K562 (cell line): ENCODE results near the gene SUSD5. TPM values are rescaled to one million over a fixed set of nuclear protein-coding genes. Genes with fewer than 3 reads are reported as not detected.

Source experiments
- ATAC-seq: fragments of 200-7000 bp; cut with Tn5 transposase; 3 replicates; pipeline ENCODE4 v1.9.1; 2020; ENCODE audit warnings: moderate library complexity
- BruUV-seq: library from RNA; stranded (reverse); fragments of 400-500 nt; replicated peaks from 2 replicates; lab custom pipeline; 2021; lab: Mats Ljungman, UMichigan
- CTCF ChIA-PET: fragments of 300-600 bp; formaldehyde crosslinking; extraction: SDS; loops from one replicate; lab custom pipeline; 2021; ENCODE audit warnings: low intra/inter-chr PET ratio; lab: Yijun Ruan, JAX
- POLR2A ChIA-PET: fragments of 300-600, 350-650 bp; sonication (Branson Sonifier 250); formaldehyde crosslinking; extraction: SDS; loops from one replicate; lab custom pipeline; 2021; ENCODE audit warnings: antibody characterized with exemption, inconsistent platforms; lab: Yijun Ruan, JAX
- DNase-seq, 4 experiments: peaks; one replicate each; pipeline versions ENCODE4 v3.0.0 to v3.0.0-alpha.2; 2011 to 2018; ENCODE audit warnings: low spot score in 3 of 4, mixed read lengths in 3 of 4; ENCODE audit errors: extremely low read depth in 1 of 4
- FAIRE-seq: peaks from 2 replicates; lab custom pipeline; 2011; peaks lifted over from hg19 to GRCh38; lab: Jason Lieb, UNC
- H2AFZ ChIP-seq: 2 replicates; pipeline ENCODE4 v1.6.0; 2011; ENCODE audit warnings: low read depth, low read length, control low read depth, inconsistent platforms
- H3K27ac ChIP-seq: fragments of 200-600 bp; 3 replicates; pipeline ENCODE4 v1.8.0; 2011; ENCODE audit warnings: low read depth, mild to moderate bottlenecking, control low read depth, inconsistent platforms, low read length, moderate library complexity, mixed read lengths; ENCODE audit errors: extremely low read depth
- H3K27me3 ChIP-seq, 2 experiments: fragments of 300-600 bp in 1 of 2; 2 replicates in 1 of 2; 3 replicates in 1 of 2; pipeline versions ENCODE4 v1.6.0 to v1.8.0; 2011; ENCODE audit warnings: inconsistent platforms in 2 of 2, low read length in 2 of 2, mild to moderate bottlenecking in 1 of 2, mixed read lengths in 1 of 2, moderate library complexity in 1 of 2; ENCODE audit not compliant: control insufficient read depth in 2 of 2, insufficient read depth in 2 of 2
- H3K36me3 ChIP-seq: fragments of 300-600 bp; 3 replicates; pipeline ENCODE4 v1.8.0; 2011; ENCODE audit warnings: mild to moderate bottlenecking, low read length, inconsistent platforms; ENCODE audit not compliant: control insufficient read depth, insufficient read depth
- H3K4me1 ChIP-seq, 2 experiments: fragments of 200-600 bp in 1 of 2; replicated peaks in 1 of 2; 2 replicates in 1 of 2; 3 replicates in 1 of 2; pipeline versions ENCODE4 v1.5.1 to v1.8.0; 2011; ENCODE audit warnings: inconsistent platforms in 2 of 2, low read length in 2 of 2, mild to moderate bottlenecking in 1 of 2, mixed read lengths in 1 of 2, moderate library complexity in 1 of 2; ENCODE audit not compliant: control insufficient read depth in 2 of 2, insufficient read depth in 2 of 2
- H3K4me2 ChIP-seq: 2 replicates; pipeline ENCODE4 v1.6.1; 2011; ENCODE audit warnings: low read length, control low read depth, inconsistent platforms, mixed read lengths; ENCODE audit not compliant: insufficient read depth
- H3K4me3 ChIP-seq: fragments of 200-600 bp; sonication (generic), shearing (Covaris generic); 2 replicates; pipeline ENCODE4 v1.5.1; 2016; ENCODE audit warnings: control low read depth, inconsistent platforms
- H3K79me2 ChIP-seq: fragments of 200-600 bp; 3 replicates; pipeline ENCODE4 v1.8.0; 2011; ENCODE audit warnings: low read length, inconsistent platforms; ENCODE audit not compliant: control insufficient read depth, insufficient read depth
- H3K9ac ChIP-seq, 2 experiments: 2 replicates each; pipeline versions ENCODE4 v1.6.0 to v1.6.1; 2011; ENCODE audit warnings: low read depth in 2 of 2, low read length in 2 of 2, control low read depth in 1 of 2, inconsistent platforms in 1 of 2, mild to moderate bottlenecking in 1 of 2, mixed read lengths in 1 of 2; ENCODE audit not compliant: insufficient read depth in 1 of 2
- H3K9me1 ChIP-seq: one replicate; pipeline ENCODE4 v1.6.0; 2011; ENCODE audit warnings: inconsistent platforms, mild to moderate bottlenecking, low read length, moderate library complexity; ENCODE audit not compliant: control insufficient read depth, insufficient read depth
- H3K9me3 ChIP-seq: replicated peaks from 2 replicates; pipeline ENCODE4 v1.5.1; 2011; ENCODE audit warnings: low read depth, low read length, inconsistent platforms; ENCODE audit not compliant: control insufficient read depth, insufficient read depth
- H4K20me1 ChIP-seq: replicated peaks from 2 replicates; pipeline ENCODE4 v1.6.1; 2011; ENCODE audit warnings: low read length, inconsistent platforms, mixed read lengths; ENCODE audit not compliant: control insufficient read depth, insufficient read depth
- FOSL1 ChIP-seq: fragments of 200-800 bp; sonication (Bioruptor generic); conservative IDR thresholded peaks from 2 replicates; pipeline ENCODE4 v1.6.1; 2016; ENCODE audit warnings: missing genetic modification characterization, missing compliant biosample characterization
- MCM3 ChIP-seq: fragments of 450-650 bp; IDR thresholded peaks from 2 replicates; pipeline ENCODE4 v1.6.1; 2016
- NFIX ChIP-seq: fragments of 250-450 bp; sonication (Bioruptor Pico); IDR thresholded peaks from 2 replicates; pipeline ENCODE4 v1.4.0; 2020; ENCODE audit warnings: low read depth, mild to moderate bottlenecking, moderate library complexity
- RBM15 ChIP-seq: fragments of 200-400 bp; formaldehyde crosslinking; IDR thresholded peaks from 2 replicates; pipeline ENCODE4 v1.6.1; 2018; ENCODE audit warnings: mild to moderate bottlenecking, low read length, moderate library complexity; ENCODE audit not compliant: insufficient read depth
- SFPQ ChIP-seq: fragments of 200-400 bp; formaldehyde crosslinking; IDR thresholded peaks from 2 replicates; pipeline ENCODE4 v1.6.1; 2017; ENCODE audit warnings: mild to moderate bottlenecking, low read depth, low read length, moderate library complexity
- SOX6 ChIP-seq: fragments of 450-650 bp; IDR thresholded peaks from 2 replicates; pipeline ENCODE4 v1.6.1; 2014; ENCODE audit warnings: mild to moderate bottlenecking
- XRCC3 ChIP-seq: fragments of 450-650 bp; IDR thresholded peaks from 2 replicates; pipeline ENCODE4 v1.6.1; 2017; ENCODE audit warnings: mild to moderate bottlenecking, moderate library complexity
- ZNF146 ChIP-seq: IDR thresholded peaks from one replicate; pipeline ENCODE4 v1.6.1; 2018; ENCODE audit warnings: missing compliant biosample characterization; ENCODE audit not compliant: unreplicated experiment
- ZNF316 ChIP-seq: fragments of 450-650 bp; IDR thresholded peaks from 2 replicates; pipeline ENCODE4 v1.6.1; 2016
- ZNF639 ChIP-seq, 2 experiments: fragments of 200-800 bp in 1 of 2; sonication (Bioruptor generic) in 1 of 2; sonication (generic) in 1 of 2; formaldehyde crosslinking in 1 of 2; IDR thresholded peaks in 1 of 2; conservative IDR thresholded peaks in 1 of 2; 2 replicates each; pipeline versions ENCODE4 v1.5.0 to v1.6.1; 2016 to 2020; ENCODE audit warnings: missing compliant biosample characterization in 1 of 2, missing genetic modification characterization in 1 of 2, missing genetic modification reagents in 1 of 2
- WGBS: fragments of 100-300 bp; shearing (Covaris generic); methylation state at CpG from one replicate; pipeline ENCODE4 v1.1.6; 2016; ENCODE audit warnings: low coverage, mixed read lengths; ENCODE audit not compliant: insufficient coverage; ENCODE audit errors: missing lambda C conversion rate; 5-methylcytosine and 5-hydroxymethylcytosine counted together
- in situ Hi-C: fragments of 300-500 bp; cut with MboI; formaldehyde crosslinking; loops from 4 replicates; pipeline ENCODE4 v1.15.0; 2018; ENCODE audit warnings: inconsistent platforms, mixed read lengths
- intact Hi-C: fragments of 100-400 bp; cut with micrococcal nuclease; formaldehyde crosslinking; loops from 2 replicates; pipeline ENCODE4 v1.14.2; 2022
- polyA plus RNA-seq, 8 experiments: library from polyadenylated mRNA; depleted of rRNA in 4 of 8; stranded (reverse) in 5 of 8; unstranded in 3 of 8; fragments of >200 nt; fragmentation: Nextera tagmentation in 2 of 8; fragmentation: Illumina TruSeq in 1 of 8; extraction: Ambion mirVana in 2 of 8; extraction: Trizol in 1 of 8; gene quantifications; 2 replicates each; pipeline versions ENCODE4 v1.2.1 to v1.2.3, GENCODE V29; 2011 to 2014; ENCODE audit warnings: inconsistent platforms in 1 of 8, missing spikeins in 1 of 8
- total RNA-seq, 7 experiments: library from RNA; depleted of rRNA in 6 of 7; stranded (reverse); fragments of >200 nt in 6 of 7; fragmentation: Illumina TruSeq in 2 of 7; extraction: Trizol in 2 of 7; gene quantifications; 2 replicates each; pipeline versions ENCODE4 v1.2.1 to v1.2.3, GENCODE V29; 2011 to 2021; ENCODE audit warnings: low replicate concordance in 1 of 7
- TF ChIP-seq, protein P1 (sequence below): sonication (generic); formaldehyde crosslinking; IDR thresholded peaks from 2 replicates; pipeline ENCODE4 v1.8.0; 2022; ENCODE audit warnings: missing genetic modification reagents, mild to moderate bottlenecking, moderate library complexity, borderline replicate concordance
- TF ChIP-seq, protein P2 (sequence below): fragments of 250-450 bp; sonication (Bioruptor Pico); IDR thresholded peaks from 2 replicates; pipeline ENCODE4 v1.4.0; 2020

Gene SUSD5
- total and polyA plus RNA-seq, 9 of the 15 experiments (the other 6 are each of a cell fraction or from before 2014, with no cell fraction given): not detected

DNA sequence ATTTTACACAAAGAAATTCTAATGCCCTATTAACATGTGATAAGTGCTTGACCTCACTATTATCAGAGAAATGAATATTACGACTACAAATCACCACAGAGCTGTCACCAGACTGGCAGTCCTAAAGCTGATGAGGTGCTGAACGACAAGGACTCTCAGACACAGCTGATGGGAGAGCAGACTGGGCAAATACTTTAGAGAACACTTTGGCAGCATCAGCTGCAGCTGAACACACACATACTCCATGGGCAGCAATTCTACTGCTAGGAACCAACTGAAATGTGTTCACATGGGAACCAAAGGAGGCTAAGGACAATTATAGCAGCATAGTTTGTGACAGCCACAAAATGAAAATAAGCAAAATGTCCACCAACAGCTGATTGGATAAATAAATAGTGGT lies 45.5 kb downstream of the SUSD5 start:
- Histone ChIP-seq H3K27me3 (peaks cover 31 to 46% of the 10 kb centered on the region in 2 experiments; a peak in 4 of 5 replicates), H3K9ac (no peak overlapping the region), H3K79me2 (no peaks in the 10 kb centered on the region), H3K4me2 (no peak overlapping the region), H2AFZ (no peak overlapping the region), H3K36me3 (no peaks in the 10 kb centered on the region), H4K20me1 (no peaks in the 10 kb centered on the region), H3K9me1 (peaks cover 3% of the 10 kb centered on the region), H3K9me3 (no peaks in the 10 kb centered on the region), H3K27ac (no peak overlapping the region), H3K4me1 (peaks cover 0 to 3% of the 10 kb centered on the region in 2 experiments; a peak in 2 of 5 replicates), H3K4me3 (no peak overlapping the region)
- no peak for DNase-seq
- in situ Hi-C loops: no loop called here
- ChIA-PET POLR2A (no interaction called here), CTCF (no interaction called here)
- BruUV-seq: no TSS peak
- intact Hi-C loops: no loop called here
- 0% methylated on average over 2 of the region's 2 CpGs for WGBS
- FAIRE-seq: no peak
- no peak for ATAC-seq
- TF ChIP-seq XRCC3 (no peak), SOX6 (no peak), FOSL1 (no peak), ZNF146 (CRISPR knock-in tag) (no peak), RBM15 (no peak), ZNF316 (no peak), MCM3 (no peak), SFPQ (no peak), ZNF639 (CRISPR knock-in tag; conservative IDR thresholded peaks at IDR 0.05 in 1 of 2, IDR thresholded peaks at IDR 0.05 in 1 of 2) (no peak), NFIX (CRISPR knock-in tag) (no peak)
- TF ChIP-seq, protein P1, sequence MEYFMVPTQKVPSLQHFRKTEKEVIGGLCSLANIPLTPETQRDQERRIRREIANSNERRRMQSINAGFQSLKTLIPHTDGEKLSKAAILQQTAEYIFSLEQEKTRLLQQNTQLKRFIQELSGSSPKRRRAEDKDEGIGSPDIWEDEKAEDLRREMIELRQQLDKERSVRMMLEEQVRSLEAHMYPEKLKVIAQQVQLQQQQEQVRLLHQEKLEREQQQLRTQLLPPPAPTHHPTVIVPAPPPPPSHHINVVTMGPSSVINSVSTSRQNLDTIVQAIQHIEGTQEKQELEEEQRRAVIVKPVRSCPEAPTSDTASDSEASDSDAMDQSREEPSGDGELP (CRISPR knock-in tag): no peak
- TF ChIP-seq, protein P2, sequence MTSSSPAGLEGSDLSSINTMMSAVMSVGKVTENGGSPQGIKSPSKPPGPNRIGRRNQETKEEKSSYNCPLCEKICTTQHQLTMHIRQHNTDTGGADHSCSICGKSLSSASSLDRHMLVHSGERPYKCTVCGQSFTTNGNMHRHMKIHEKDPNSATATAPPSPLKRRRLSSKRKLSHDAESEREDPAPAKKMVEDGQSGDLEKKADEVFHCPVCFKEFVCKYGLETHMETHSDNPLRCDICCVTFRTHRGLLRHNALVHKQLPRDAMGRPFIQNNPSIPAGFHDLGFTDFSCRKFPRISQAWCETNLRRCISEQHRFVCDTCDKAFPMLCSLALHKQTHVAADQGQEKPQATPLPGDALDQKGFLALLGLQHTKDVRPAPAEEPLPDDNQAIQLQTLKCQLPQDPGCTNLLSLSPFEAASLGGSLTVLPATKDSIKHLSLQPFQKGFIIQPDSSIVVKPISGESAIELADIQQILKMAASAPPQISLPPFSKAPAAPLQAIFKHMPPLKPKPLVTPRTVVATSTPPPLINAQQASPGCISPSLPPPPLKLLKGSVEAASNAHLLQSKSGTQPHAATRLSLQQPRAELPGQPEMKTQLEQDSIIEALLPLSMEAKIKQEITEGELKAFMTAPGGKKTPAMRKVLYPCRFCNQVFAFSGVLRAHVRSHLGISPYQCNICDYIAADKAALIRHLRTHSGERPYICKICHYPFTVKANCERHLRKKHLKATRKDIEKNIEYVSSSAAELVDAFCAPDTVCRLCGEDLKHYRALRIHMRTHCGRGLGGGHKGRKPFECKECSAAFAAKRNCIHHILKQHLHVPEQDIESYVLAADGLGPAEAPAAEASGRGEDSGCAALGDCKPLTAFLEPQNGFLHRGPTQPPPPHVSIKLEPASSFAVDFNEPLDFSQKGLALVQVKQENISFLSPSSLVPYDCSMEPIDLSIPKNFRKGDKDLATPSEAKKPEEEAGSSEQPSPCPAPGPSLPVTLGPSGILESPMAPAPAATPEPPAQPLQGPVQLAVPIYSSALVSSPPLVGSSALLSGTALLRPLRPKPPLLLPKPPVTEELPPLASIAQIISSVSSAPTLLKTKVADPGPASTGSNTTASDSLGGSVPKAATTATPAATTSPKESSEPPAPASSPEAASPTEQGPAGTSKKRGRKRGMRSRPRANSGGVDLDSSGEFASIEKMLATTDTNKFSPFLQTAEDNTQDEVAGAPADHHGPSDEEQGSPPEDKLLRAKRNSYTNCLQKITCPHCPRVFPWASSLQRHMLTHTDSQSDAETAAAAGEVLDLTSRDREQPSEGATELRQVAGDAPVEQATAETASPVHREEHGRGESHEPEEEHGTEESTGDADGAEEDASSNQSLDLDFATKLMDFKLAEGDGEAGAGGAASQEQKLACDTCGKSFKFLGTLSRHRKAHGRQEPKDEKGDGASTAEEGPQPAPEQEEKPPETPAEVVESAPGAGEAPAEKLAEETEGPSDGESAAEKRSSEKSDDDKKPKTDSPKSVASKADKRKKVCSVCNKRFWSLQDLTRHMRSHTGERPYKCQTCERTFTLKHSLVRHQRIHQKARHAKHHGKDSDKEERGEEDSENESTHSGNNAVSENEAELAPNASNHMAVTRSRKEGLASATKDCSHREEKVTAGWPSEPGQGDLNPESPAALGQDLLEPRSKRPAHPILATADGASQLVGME (CRISPR knock-in tag): no peak
